ENCODE data around the gene TRIOBP. TPM values are rescaled to one million over a fixed set of nuclear protein-coding genes. Genes with fewer than 3 reads are reported as not detected.

Gene TRIOBP
- total and polyA plus RNA-seq, 2 of the 13 experiments (the other 11 are each of a cell fraction or from before 2014, with no cell fraction given) = 6.1 to 15.4 TPM

DNA sequence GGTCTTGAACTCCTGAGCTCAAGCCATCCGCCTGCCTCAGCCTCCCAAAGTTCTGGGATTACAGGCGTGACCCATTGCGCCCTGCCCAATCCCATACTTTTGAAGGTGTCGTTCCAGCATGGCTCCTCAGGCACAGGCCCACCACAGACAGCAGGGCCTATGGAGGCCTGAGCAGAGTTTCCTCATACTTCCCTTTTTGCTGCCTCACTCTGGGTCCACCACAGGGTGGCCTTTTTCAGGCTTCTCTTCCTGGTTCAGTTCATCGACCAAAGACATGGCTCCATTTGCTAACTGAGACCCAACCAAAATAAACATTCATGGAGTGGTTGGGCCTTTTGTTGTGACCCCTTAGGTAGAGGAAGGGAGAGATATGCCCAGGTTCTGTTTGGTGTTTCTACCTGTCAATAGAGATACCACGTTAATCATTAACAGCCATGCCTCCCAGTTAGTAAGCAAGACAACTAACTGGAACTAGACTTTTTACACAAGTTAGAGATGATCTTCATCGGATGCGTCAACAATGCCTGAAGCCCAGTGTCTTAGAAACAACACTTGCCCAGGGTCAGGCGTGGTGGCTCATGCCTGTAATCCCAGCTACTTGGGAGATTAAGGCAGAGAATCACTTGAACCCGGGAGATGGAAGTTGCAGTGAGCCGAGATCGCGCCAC is 35.1 kb downstream of the TRIOBP start (continued):
- TF ChIP-seq CHCHD3 (CRISPR knock-in tag; IDR thresholded peaks at IDR 0.05) = no peak
- TF ChIP-seq, protein P1, sequence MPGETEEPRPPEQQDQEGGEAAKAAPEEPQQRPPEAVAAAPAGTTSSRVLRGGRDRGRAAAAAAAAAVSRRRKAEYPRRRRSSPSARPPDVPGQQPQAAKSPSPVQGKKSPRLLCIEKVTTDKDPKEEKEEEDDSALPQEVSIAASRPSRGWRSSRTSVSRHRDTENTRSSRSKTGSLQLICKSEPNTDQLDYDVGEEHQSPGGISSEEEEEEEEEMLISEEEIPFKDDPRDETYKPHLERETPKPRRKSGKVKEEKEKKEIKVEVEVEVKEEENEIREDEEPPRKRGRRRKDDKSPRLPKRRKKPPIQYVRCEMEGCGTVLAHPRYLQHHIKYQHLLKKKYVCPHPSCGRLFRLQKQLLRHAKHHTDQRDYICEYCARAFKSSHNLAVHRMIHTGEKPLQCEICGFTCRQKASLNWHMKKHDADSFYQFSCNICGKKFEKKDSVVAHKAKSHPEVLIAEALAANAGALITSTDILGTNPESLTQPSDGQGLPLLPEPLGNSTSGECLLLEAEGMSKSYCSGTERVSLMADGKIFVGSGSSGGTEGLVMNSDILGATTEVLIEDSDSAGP (CRISPR knock-in tag; IDR thresholded peaks at IDR 0.05; ENCODE audit: borderline replicate concordance) = peak; percentile 24; the same call in 1 of the 2 replicates
- TF ChIP-seq ZNF567 (CRISPR knock-in tag; IDR thresholded peaks at IDR 0.05; ENCODE audit: borderline replicate concordance) = peak; percentile 91; the same call in 1 of the 2 replicates
- TF ChIP-seq TRIM24 (CRISPR knock-in tag; IDR thresholded peaks at IDR 0.05) = no peak
- TF ChIP-seq YEATS4 (CRISPR knock-in tag; IDR thresholded peaks at IDR 0.05; ENCODE audit: borderline replicate concordance) = peak; percentile 59; the same call in 1 of the 2 replicates
- peak; percentile 16; the same call in 1 of the 2 replicates for TF ChIP-seq ADNP (CRISPR knock-in tag; IDR thresholded peaks at IDR 0.05)
- TF ChIP-seq TAF1 (CRISPR knock-in tag; IDR thresholded peaks at IDR 0.05) = peak; percentile 42; the same call in 1 of the 2 replicates
- TF ChIP-seq ARNTL (CRISPR knock-in tag; IDR thresholded peaks at IDR 0.05) = 0 out of 2 replicates have a peak, but pooled peaks have one; percentile 67
- TF ChIP-seq ZBTB34 (CRISPR knock-in tag; IDR thresholded peaks at IDR 0.05) = peak; percentile 43; the same call in 1 of the 2 replicates
- TF ChIP-seq, protein P2, sequence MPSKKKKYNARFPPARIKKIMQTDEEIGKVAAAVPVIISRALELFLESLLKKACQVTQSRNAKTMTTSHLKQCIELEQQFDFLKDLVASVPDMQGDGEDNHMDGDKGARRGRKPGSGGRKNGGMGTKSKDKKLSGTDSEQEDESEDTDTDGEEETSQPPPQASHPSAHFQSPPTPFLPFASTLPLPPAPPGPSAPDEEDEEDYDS (CRISPR knock-in tag; IDR thresholded peaks at IDR 0.05) = peak; percentile 76
- TF ChIP-seq, protein P3, sequence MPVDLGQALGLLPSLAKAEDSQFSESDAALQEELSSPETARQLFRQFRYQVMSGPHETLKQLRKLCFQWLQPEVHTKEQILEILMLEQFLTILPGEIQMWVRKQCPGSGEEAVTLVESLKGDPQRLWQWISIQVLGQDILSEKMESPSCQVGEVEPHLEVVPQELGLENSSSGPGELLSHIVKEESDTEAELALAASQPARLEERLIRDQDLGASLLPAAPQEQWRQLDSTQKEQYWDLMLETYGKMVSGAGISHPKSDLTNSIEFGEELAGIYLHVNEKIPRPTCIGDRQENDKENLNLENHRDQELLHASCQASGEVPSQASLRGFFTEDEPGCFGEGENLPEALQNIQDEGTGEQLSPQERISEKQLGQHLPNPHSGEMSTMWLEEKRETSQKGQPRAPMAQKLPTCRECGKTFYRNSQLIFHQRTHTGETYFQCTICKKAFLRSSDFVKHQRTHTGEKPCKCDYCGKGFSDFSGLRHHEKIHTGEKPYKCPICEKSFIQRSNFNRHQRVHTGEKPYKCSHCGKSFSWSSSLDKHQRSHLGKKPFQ (CRISPR knock-in tag; IDR thresholded peaks at IDR 0.05; ENCODE audit: insufficient replicate concordance) = peak; percentile 14
- TF ChIP-seq ZNF235 (CRISPR knock-in tag; IDR thresholded peaks at IDR 0.05; ENCODE audit: borderline replicate concordance) = no peak
- peak; percentile 76; the same call in 1 of the 2 replicates for TF ChIP-seq ZMYM3 (CRISPR knock-in tag; IDR thresholded peaks at IDR 0.05)
